CD14-positive monocyte (primary cell): ENCODE measurements around the gene PSME1. TPM values are rescaled to one million over a fixed set of nuclear protein-coding genes. Genes with fewer than 3 reads are reported as not detected.

ENCODE experiments used
- DNase-seq, 3 donors: peaks; one replicate each; pipeline ENCODE4 v3.0.0-alpha.2; 2011 to 2022
- H2AFZ ChIP-seq: 2 replicates; pipeline ENCODE4 v1.6.0; 2012; ENCODE audit warnings: mild to moderate bottlenecking, low read depth, low read length, inconsistent platforms; ENCODE audit not compliant: insufficient read depth, poor library complexity, severe bottlenecking
- H3K27ac ChIP-seq, 2 donors: 1 replicate in 1 of 2; 2 replicates in 1 of 2; pipeline ENCODE4 v1.5.1; 2012 to 2013; ENCODE audit warnings: low read length in 2 of 2, control low read depth in 1 of 2, inconsistent platforms in 1 of 2, low read depth in 1 of 2, mild to moderate bottlenecking in 1 of 2
- H3K27me3 ChIP-seq, 2 donors: one replicate each; pipeline versions ENCODE4 v1.6.0 to v1.6.1; 2011 to 2013; ENCODE audit warnings: low read length in 2 of 2; ENCODE audit not compliant: control insufficient read depth in 2 of 2, insufficient read depth in 2 of 2
- H3K36me3 ChIP-seq, 2 donors: replicated peaks in 1 of 2; 1 replicate in 1 of 2; 2 replicates in 1 of 2; pipeline versions ENCODE4 v1.5.1 to v1.6.1; 2012 to 2013; ENCODE audit warnings: low read length in 2 of 2, control low read depth in 1 of 2, inconsistent platforms in 1 of 2, mild to moderate bottlenecking in 1 of 2; ENCODE audit not compliant: insufficient read depth in 2 of 2, control insufficient read depth in 1 of 2
- H3K4me1 ChIP-seq, 2 donors: 1 replicate in 1 of 2; 2 replicates in 1 of 2; pipeline versions ENCODE4 v1.5.1 to v1.6.1; 2012 to 2013; ENCODE audit warnings: low read length in 2 of 2, control low read depth in 1 of 2, inconsistent platforms in 1 of 2, mild to moderate bottlenecking in 1 of 2, moderate library complexity in 1 of 2; ENCODE audit not compliant: insufficient read depth in 2 of 2, control insufficient read depth in 1 of 2
- H3K4me2 ChIP-seq: replicated peaks from 2 replicates; pipeline ENCODE3; 2012; ENCODE audit warnings: low read length, moderate library complexity, mild to moderate bottlenecking; ENCODE audit not compliant: poor library complexity, severe bottlenecking; ENCODE audit errors: extremely low read depth
- H3K4me3 ChIP-seq, 3 experiments: fragments of 200-600 bp in 1 of 3; sonication (generic) in 1 of 3; replicated peaks in 1 of 3; 1 replicate in 2 of 3; 2 replicates in 1 of 3; pipeline ENCODE4 v1.5.1; 2011 to 2013; ENCODE audit warnings: low read length in 3 of 3, mild to moderate bottlenecking in 3 of 3, control low read depth in 2 of 3, low read depth in 2 of 3, inconsistent platforms in 1 of 3, moderate library complexity in 1 of 3
- H3K79me2 ChIP-seq: 2 replicates; pipeline ENCODE4 v1.6.0; 2012; ENCODE audit warnings: mild to moderate bottlenecking, control low read depth, inconsistent platforms, low read length, moderate library complexity; ENCODE audit not compliant: insufficient read depth
- H3K9ac ChIP-seq: 2 replicates; pipeline ENCODE4 v1.6.0; 2017; ENCODE audit warnings: low read length, mild to moderate bottlenecking; ENCODE audit not compliant: insufficient read depth, poor library complexity, severe bottlenecking
- H3K9me3 ChIP-seq, 2 donors: replicated peaks in 1 of 2; 1 replicate in 1 of 2; 2 replicates in 1 of 2; pipeline versions ENCODE4 v1.5.1 to v1.6.1; 2012 to 2013; ENCODE audit warnings: low read length in 2 of 2, control low read depth in 1 of 2; ENCODE audit not compliant: control insufficient read depth in 1 of 2, insufficient read depth in 1 of 2
- H4K20me1 ChIP-seq: 2 replicates; pipeline ENCODE4 v1.6.0; 2012; ENCODE audit warnings: mild to moderate bottlenecking, low read length, control low read depth, moderate library complexity; ENCODE audit not compliant: insufficient read depth
- H3K27ac Mint-ChIP-seq, 7 donors: one replicate each; pipeline ENCODE4 v1.8.0; 2020; ENCODE audit warnings: mild to moderate bottlenecking in 7 of 7, mixed read lengths in 7 of 7, moderate library complexity in 6 of 7, inconsistent platforms in 2 of 7
- H3K27me3 Mint-ChIP-seq, 3 donors: one replicate each; pipeline ENCODE4 v1.8.0; 2021 to 2022; ENCODE audit warnings: low read depth in 3 of 3, mild to moderate bottlenecking in 3 of 3, mixed read lengths in 3 of 3, moderate library complexity in 3 of 3, inconsistent platforms in 1 of 3
- H3K36me3 Mint-ChIP-seq, 2 donors: one replicate each; pipeline ENCODE4 v1.8.0; 2020; ENCODE audit warnings: mixed read lengths in 2 of 2, inconsistent platforms in 1 of 2, mild to moderate bottlenecking in 1 of 2
- H3K4me1 Mint-ChIP-seq: one replicate; pipeline ENCODE4 v1.8.0; 2020; ENCODE audit warnings: mild to moderate bottlenecking, mixed read lengths
- H3K4me3 Mint-ChIP-seq, 2 donors: one replicate each; pipeline ENCODE4 v1.8.0; 2020; ENCODE audit warnings: mild to moderate bottlenecking in 2 of 2, mixed read lengths in 2 of 2, moderate library complexity in 1 of 2
- H3K9me3 Mint-ChIP-seq, 7 donors: one replicate each; pipeline ENCODE4 v1.8.0; 2020 to 2022; ENCODE audit warnings: mixed read lengths in 7 of 7, mild to moderate bottlenecking in 6 of 7, moderate library complexity in 6 of 7, inconsistent platforms in 2 of 7
- WGBS: methylation state at CpG from one replicate; pipeline ENCODE4 v1.1.5; 2013; ENCODE audit warnings: missing lambda C conversion rate; ENCODE audit not compliant: insufficient coverage; 5-methylcytosine and 5-hydroxymethylcytosine counted together
- intact Hi-C, 2 donors: fragments of 100-400 bp; cut with micrococcal nuclease; formaldehyde crosslinking; loops; one replicate each; pipeline versions ENCODE4 v1.15.0 to v1.15.1; 2023
- polyA plus RNA-seq, 3 donors: library from polyadenylated mRNA; depleted of rRNA in 1 of 3; unstranded in 2 of 3; stranded (reverse) in 1 of 3; fragments of 300-500 nt in 2 of 3; fragments of >200 nt in 1 of 3; fragmentation: Illumina TruSeq in 2 of 3; gene quantifications; 1 replicate in 2 of 3; 2 replicates in 1 of 3; pipeline ENCODE4 v1.2.3, GENCODE V29; 2012 to 2021
- TF ChIP-seq, protein P1 (sequence below): fragments of 200-600 bp; IDR thresholded peaks from one replicate; pipeline ENCODE4 v1.8.0; 2022; ENCODE audit warnings: antibody characterized with exemption, mild to moderate bottlenecking

Gene PSME1
- polyA plus RNA-seq, 3 donors, result 435 to 759 (median 729) TPM

GRCh38 chr14:24184104-24184970 lies 48.3 kb downstream of the PSME1 start:
- no peak overlapping the region for H3K4me3 Mint-ChIP-seq
- no peak for DNase-seq
- WGBS, result 96% methylated on average over 17 of the region's 19 CpGs
- H3K4me1 ChIP-seq, result peaks cover 17% of the 10 kb centered on the region in 2 donors
- H3K9ac ChIP-seq, result no peak overlapping the region
- H3K4me2 ChIP-seq, result no peak overlapping the region
- no peaks in the 10 kb centered on the region for H3K79me2 ChIP-seq
- TF ChIP-seq, protein P1, sequence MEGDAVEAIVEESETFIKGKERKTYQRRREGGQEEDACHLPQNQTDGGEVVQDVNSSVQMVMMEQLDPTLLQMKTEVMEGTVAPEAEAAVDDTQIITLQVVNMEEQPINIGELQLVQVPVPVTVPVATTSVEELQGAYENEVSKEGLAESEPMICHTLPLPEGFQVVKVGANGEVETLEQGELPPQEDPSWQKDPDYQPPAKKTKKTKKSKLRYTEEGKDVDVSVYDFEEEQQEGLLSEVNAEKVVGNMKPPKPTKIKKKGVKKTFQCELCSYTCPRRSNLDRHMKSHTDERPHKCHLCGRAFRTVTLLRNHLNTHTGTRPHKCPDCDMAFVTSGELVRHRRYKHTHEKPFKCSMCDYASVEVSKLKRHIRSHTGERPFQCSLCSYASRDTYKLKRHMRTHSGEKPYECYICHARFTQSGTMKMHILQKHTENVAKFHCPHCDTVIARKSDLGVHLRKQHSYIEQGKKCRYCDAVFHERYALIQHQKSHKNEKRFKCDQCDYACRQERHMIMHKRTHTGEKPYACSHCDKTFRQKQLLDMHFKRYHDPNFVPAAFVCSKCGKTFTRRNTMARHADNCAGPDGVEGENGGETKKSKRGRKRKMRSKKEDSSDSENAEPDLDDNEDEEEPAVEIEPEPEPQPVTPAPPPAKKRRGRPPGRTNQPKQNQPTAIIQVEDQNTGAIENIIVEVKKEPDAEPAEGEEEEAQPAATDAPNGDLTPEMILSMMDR, result no peak
- H4K20me1 ChIP-seq, result no peaks in the 10 kb centered on the region
- peaks cover 40 to 71% of the 10 kb centered on the region in 2 donors for H3K36me3 ChIP-seq
- H3K4me1 Mint-ChIP-seq, result peaks cover 19% of the 10 kb centered on the region
- H3K9me3 Mint-ChIP-seq, result no peaks in the 10 kb centered on the region
- no peak overlapping the region for H2AFZ ChIP-seq
- H3K4me3 ChIP-seq, result no peak overlapping the region
- H3K36me3 Mint-ChIP-seq, result peaks cover 57 to 73% of the 10 kb centered on the region in 2 donors
- intact Hi-C loops, result no loop called here
- peak overlapping the region in 2 of 7 donors; percentile 13 to 66 for H3K27ac Mint-ChIP-seq
- H3K9me3 ChIP-seq, result no peaks in the 10 kb centered on the region
- H3K27me3 ChIP-seq, result no peaks in the 10 kb centered on the region
- no peak overlapping the region for H3K27ac ChIP-seq
- H3K27me3 Mint-ChIP-seq, result peaks cover 0 to 3% (median 1%) of the 10 kb centered on the region in 3 donors

GRCh38 chr14:24185026-24185425 lies 49.0 kb downstream of the PSME1 start:
- H3K79me2 ChIP-seq, result no peaks in the 10 kb centered on the region
- no peak overlapping the region for H3K9ac ChIP-seq
- H2AFZ ChIP-seq, result no peak overlapping the region
- no peaks in the 10 kb centered on the region for H3K27me3 ChIP-seq
- peak overlapping the region in 2 of 7 donors; percentile 38 to 66 for H3K27ac Mint-ChIP-seq
- no peak overlapping the region for H3K4me2 ChIP-seq
- no peak overlapping the region for H3K4me3 ChIP-seq
- H3K27ac ChIP-seq, result no peak overlapping the region
- H3K9me3 ChIP-seq, result no peaks in the 10 kb centered on the region
- peaks cover 18 to 21% of the 10 kb centered on the region in 2 donors for H3K4me1 ChIP-seq
- intact Hi-C loops, result no loop called here
- 98% methylated on average over 5 of the region's 7 CpGs for WGBS
- peaks cover 0 to 3% (median 1%) of the 10 kb centered on the region in 3 donors for H3K27me3 Mint-ChIP-seq
- peaks cover 20% of the 10 kb centered on the region for H3K4me1 Mint-ChIP-seq
- TF ChIP-seq, protein P1, result no peak
- DNase-seq, result no peak
- H3K36me3 ChIP-seq, result peaks cover 33 to 67% of the 10 kb centered on the region in 2 donors
- no peaks in the 10 kb centered on the region for H4K20me1 ChIP-seq
- peaks cover 52 to 69% of the 10 kb centered on the region in 2 donors for H3K36me3 Mint-ChIP-seq
- no peak overlapping the region for H3K4me3 Mint-ChIP-seq
- H3K9me3 Mint-ChIP-seq, result no peaks in the 10 kb centered on the region
